ENCODE measurements around the gene MAP4K4. TPM values are rescaled to one million over a fixed set of nuclear protein-coding genes. Genes with fewer than 3 reads are reported as not detected.

MAP4K4 gene
- total RNA-seq, 1 experiment from 2014 or later = 132 TPM

GRCh38 chr2:101900375-101900774 lies 202.9 kb downstream of the MAP4K4 start:
- H3K79me2 ChIP-seq (ENCODE audit: insufficient read depth, low read length) = no peaks in the 10 kb centered on the region
- peaks cover 5 to 16% (median 13%) of the 10 kb centered on the region in 3 experiments; a peak in 6 of 7 replicates for H3K36me3 Mint-ChIP-seq (ENCODE audit: insufficient read depth in 1 of 3, low read depth in 3 of 3)

More at GRCh38 chr2:101900375-101900774, 202.9 kb downstream of the MAP4K4 start:
- WGBS (ENCODE audit: extremely low coverage, insufficient read length, low lambda C conversion rate) = no CpG with 5 or more reads among the region's 9 CpGs
- H2BK120ac ChIP-seq (ENCODE audit: low read depth, low read length, poor library complexity, severe bottlenecking) = no peak overlapping the region
- H3K4me3 Mint-ChIP-seq = no peak overlapping the region
- no peak overlapping the region for H4K5ac ChIP-seq (ENCODE audit: insufficient read length, low read depth, low read length)
- H3K4me1 ChIP-seq (ENCODE audit: insufficient read depth, low read length) = no peaks in the 10 kb centered on the region; the same call in 1 of the 2 replicates
- peaks cover 0 to 23% of the 10 kb centered on the region in 2 experiments; a peak in 4 of 5 replicates for H3K9me3 Mint-ChIP-seq
- H2BK5ac ChIP-seq (ENCODE audit: insufficient read length, low read length) = no peak overlapping the region
- no peak overlapping the region for H3K14ac ChIP-seq (ENCODE audit: insufficient read depth, low read length)
- no peak overlapping the region for H2AFZ ChIP-seq (ENCODE audit: low read length)
- H4K8ac ChIP-seq (replicated peaks; ENCODE audit: insufficient read length, low read depth, low read length) = no peak overlapping the region
- no peak overlapping the region for H3K27ac ChIP-seq (ENCODE audit: insufficient read length, low read depth, low read length)
- H4K20me1 ChIP-seq (ENCODE audit: control insufficient read depth, insufficient read depth, insufficient read length) = no peaks in the 10 kb centered on the region
- H2BK15ac ChIP-seq (ENCODE audit: low read depth, low read length) = no peak overlapping the region
- H2BK12ac ChIP-seq (ENCODE audit: insufficient read length, low read depth, low read length) = no peak overlapping the region
- H2BK20ac ChIP-seq (ENCODE audit: low read depth, low read length, poor library complexity, severe bottlenecking) = no peak overlapping the region
- no peak overlapping the region for H3K27ac Mint-ChIP-seq
- no peak overlapping the region for H4K91ac ChIP-seq (ENCODE audit: insufficient read length, low read depth, low read length)
- TF ChIP-seq CTCF (conservative IDR thresholded peaks at IDR 0.05) = no peak
- no peak overlapping the region for H3K18ac ChIP-seq (ENCODE audit: insufficient read length, low read depth, low read length)
- H3K4me2 ChIP-seq (ENCODE audit: insufficient read depth, insufficient read length, low read length) = no peak overlapping the region
- H2AK5ac ChIP-seq (ENCODE audit: insufficient read length, low read length) = no peak overlapping the region
- no peaks in the 10 kb centered on the region; the same call in 1 of the 2 replicates for H3K27me3 Mint-ChIP-seq (ENCODE audit: low read depth)
- H3T11ph ChIP-seq (ENCODE audit: low read length) = no peak overlapping the region
- DNase-seq = no peak
- no peaks in the 10 kb centered on the region for H3K23me2 ChIP-seq (ENCODE audit: insufficient read length, low read depth, low read length, poor library complexity, severe bottlenecking)
- H3K79me1 ChIP-seq (ENCODE audit: insufficient read depth, low read depth, low read length, poor library complexity, severe bottlenecking) = no peaks in the 10 kb centered on the region
- no peaks in the 10 kb centered on the region for H3K27me3 ChIP-seq (ENCODE audit: insufficient read depth, low read length)
- no peak overlapping the region for H3K4ac ChIP-seq (ENCODE audit: low read depth, low read length)
- no peak overlapping the region for H3K56ac ChIP-seq (ENCODE audit: insufficient read length, low read depth, low read length)
- no peak overlapping the region for H3K23ac ChIP-seq (ENCODE audit: insufficient read length, low read depth, low read length)
- H3K9me3 ChIP-seq (ENCODE audit: control insufficient read depth, low read depth, low read length) = no peaks in the 10 kb centered on the region
- no peak overlapping the region for H3K9ac ChIP-seq (ENCODE audit: extremely low read depth, insufficient read length, low read length)
- peaks cover 10% of the 10 kb centered on the region in 2 experiments for H3K4me1 Mint-ChIP-seq

All from H9 (cell line).